NCI-H526 treated with DMSO at 0.1 percent for 48 hours (cell line): ENCODE measurements around the gene PDCD2L.
"Not testable (repeated sequence)": the region's sequence is repeated elsewhere in the genome, so short reads cannot be mapped to it uniquely, and the experiment has no call there.

Experiments used
- DNase-seq: peaks from one replicate; lab custom pipeline; 2025; lab: John Stamatoyannopoulos, UW

PDCD2L gene

GRCh38 chr19:34411216-34411615 lies 7.0 kb downstream of the PDCD2L start:
- no peak for DNase-seq

DNA sequence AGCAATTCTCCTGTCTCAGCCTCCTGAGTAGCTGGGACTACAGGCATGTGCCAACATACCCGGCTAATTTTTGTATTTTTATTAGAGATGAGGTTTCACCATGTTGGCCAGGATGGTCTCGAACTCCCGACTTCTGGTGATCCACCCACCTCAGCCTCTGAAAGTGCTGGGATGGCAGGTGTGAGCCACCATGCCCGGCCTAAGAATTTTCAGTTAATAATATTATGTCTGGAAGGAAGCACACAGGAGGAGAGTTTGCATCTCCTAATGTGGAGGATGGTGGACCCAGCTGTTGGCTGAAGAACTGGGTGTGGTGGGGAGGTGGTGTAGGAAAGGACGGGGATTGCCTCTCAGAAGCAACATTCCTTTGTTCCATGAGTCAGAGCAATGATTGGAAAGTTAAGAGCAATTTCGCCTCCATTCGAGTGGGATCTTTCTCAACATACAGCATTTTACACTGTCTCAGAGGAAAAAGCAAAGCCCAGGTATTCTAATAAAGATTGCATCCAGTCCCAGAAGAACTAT lies 11.9 kb downstream of the PDCD2L start:
- DNase-seq, result no peak

DNA sequence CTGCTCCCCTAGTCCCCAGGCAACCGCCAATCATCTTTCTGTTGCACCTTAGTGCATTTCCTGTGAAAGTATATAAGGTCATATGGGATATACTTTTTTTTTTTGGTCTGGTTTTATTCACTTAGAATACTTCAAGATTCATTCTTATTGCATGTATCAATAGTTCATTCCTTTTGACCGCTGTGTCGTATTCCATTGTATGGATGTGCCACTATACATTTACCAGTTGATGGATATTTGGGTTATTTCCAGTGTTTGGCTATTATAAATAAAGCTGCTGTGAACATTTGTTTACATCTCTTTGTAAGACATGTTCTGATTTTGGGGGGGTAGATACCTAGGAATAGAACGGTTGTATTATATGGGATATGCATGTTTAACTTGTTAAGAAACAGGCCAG lies 14.1 kb downstream of the PDCD2L start:
- DNase-seq, result no peak

DNA sequence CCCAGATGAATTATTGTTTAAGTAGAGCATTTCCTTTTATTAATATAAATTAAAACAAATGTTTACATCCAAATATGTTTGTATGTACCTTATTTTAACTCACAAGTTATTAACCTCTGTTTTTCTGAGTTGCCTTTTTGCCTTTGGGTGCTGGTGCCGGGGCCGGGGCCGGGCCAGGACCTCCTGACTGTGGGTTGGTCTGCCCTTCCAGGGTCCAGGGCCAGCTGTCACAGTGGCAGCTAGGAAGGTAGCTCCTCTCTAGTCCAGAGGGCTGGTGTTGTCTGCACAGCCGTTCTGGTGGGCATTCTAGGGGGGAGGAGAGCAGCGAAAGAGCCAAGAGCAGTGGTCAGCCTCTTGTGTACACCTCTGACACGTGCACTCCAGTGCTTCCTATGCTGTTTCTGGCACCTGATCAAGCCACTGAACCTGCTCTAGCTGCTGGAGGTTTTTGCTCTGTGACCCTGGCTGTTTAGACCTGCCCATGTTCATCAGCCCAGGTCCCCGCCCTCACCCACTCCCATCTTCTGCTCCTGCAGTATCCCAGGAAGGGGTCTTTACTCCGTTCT lies 22.0 kb downstream of the PDCD2L start:
- no peak for DNase-seq

- DNase-seq, result no peak
Measured at GRCh38 chr19:34428549-34429285, 24.5 kb downstream of the PDCD2L start.

GRCh38 chr19:34429553-34429952 lies 25.4 kb downstream of the PDCD2L start:
- DNase-seq, result no peak

- peak; percentile 57 for DNase-seq
Measured at GRCh38 chr19:34430738-34431625, 26.8 kb downstream of the PDCD2L start.

DNA sequence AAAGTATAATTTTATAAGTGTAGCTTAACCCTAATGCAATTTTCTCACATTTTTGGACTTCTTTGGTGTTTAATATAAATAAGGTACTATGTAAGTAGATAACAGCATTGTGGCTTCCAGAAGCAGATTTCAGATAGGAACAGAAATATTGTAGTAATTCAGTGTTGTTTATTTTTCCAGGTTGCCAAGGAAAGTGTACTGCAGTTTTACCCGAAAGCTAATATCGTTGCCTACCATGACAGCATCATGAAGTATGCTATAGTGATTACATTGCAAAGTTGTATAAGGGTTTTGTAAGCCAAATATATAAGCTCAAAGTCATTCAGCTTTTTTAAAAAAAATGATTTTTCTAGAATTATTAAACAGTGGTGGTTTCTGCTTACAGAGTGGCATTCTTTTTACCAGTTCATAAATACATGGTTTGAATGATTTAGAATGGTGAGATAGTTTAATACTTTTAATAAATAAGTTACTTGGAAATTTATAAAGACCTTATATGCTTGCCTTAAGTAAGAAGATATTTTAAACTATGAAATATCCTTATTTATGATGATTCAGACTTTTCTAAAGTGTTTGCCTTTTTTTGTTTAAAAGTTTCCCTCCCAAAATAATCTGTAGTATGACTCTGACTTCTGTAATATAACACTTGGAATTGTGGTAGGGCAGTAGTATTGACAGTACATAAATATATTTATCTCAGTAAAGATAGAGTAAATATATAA lies 27.6 kb downstream of the PDCD2L start:
- no peak for DNase-seq

GRCh38 chr19:34432797-34433196 lies 28.6 kb downstream of the PDCD2L start:
- no peak for DNase-seq

GRCh38 chr19:34436716-34437115 lies 32.5 kb downstream of the PDCD2L start:
- no peak for DNase-seq

DNA sequence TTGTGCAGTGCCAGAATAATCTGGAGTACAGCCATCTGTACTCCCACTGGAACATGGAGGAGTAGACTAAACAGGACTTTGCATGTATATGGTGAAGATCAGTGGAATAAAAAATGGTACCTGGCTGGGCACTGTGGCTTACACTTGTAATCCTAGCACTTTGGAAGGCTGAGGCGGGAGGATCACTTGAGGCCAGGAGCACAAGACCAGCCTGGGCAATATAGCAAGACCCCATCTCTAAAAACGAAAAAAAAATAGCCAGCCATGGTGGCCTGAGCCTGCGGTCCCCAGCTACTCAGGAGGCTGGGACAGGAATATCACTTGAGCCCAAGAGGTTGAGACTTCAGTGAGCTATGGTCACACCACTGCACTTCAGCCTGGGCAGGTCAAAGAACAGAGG lies 44.0 kb downstream of the PDCD2L start:
- DNase-seq, result no peak

GRCh38 chr19:34452723-34453122 lies 48.5 kb downstream of the PDCD2L start:
- DNase-seq, result no peak

DNA sequence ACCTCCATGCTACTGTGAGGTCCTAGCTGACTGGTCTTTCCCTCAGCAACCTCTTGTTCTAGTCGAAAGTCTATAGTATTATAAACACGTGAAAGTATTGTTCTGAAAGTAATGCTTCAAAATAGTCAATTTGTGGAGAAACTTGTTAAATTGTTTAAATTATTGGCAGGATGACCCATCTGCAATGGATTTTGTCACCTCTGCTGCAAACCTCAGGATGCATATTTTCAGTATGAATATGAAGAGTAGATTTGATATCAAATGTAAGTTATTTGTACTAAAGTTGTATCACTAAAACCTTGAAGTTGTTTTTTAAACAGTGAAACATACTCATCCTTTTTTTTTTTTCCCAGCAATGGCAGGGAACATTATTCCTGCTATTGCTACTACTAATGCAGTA lies 49.9 kb downstream of the PDCD2L start:
- no peak for DNase-seq

GRCh38 chr19:34454685-34455084 lies 50.5 kb downstream of the PDCD2L start:
- no peak for DNase-seq

DNA sequence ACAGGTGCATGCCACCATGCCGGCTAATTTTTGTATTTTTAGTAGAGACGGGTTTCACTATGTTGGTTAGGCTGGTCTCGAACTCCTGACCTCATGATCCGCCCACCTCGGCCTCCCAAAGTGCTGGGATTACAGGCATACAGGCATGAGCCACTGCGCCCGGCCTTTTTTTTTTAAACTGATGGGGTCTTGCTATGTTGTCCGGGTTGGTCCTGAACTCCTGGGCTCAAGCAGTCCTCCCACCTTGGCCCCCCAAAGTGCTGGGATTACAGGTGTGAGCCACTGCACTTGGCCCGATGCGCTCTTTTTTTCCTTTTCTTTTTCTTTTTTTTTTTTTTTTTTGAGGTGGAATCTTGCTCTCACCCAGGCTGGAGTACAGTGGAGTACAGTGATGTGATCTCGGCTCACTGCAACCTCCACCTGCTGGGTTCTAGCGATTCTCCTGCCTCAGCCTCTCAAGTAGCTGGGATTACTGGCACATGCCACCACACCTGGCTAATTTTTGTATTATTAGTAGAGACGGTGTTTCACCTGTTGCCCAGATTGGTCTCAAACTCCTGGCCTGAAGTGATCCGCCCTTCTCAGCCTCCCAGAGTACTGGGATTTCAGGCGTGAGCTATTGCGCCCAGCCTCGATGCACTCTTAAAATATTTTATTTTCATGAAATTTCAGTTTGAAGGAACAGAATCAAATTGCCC lies 51.7 kb downstream of the PDCD2L start:
- not testable (repeated sequence) for DNase-seq

DNA sequence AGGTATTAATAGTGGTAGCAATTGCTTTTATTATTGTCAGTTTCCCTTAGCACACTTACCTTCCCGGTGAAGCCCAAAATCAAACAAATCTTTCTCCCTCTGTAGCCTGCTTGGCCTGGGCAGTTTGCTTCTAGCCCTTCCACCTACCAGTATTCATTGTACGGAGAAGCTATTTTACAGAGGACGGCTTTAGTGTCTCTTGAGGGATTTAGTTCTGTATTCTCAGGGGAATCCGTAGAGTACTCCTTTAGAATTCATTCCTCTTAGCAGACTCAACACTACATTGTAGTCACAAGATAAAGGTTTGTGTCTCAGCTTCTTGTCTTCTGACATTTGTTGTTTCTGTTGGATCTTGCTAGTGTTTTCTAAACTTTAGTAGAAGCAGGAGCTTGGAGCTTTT lies 53.2 kb downstream of the PDCD2L start:
- DNase-seq, result no peak

- no peak for DNase-seq
Measured at GRCh38 chr19:34458677-34459076, 54.5 kb downstream of the PDCD2L start.

DNA sequence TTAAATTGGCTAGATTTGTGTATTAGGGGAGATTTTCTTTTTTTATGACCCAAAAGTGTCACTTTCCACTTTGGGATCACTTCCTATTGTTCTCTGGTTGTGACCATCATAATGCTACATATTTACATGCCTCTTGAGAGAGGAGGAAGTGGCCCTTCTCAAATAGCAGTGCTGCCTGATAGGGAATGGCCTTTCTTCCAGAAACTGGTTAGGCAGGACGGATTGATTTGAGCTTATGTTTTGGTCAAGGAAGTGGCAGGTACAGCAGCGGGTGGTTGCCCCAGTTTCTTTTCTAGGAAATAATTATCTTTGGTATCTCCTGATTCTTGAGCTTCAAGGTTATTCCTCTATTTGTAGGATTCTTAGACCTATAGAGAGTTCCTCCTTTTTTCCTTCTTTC lies 55.4 kb downstream of the PDCD2L start:
- DNase-seq, result no peak

DNA sequence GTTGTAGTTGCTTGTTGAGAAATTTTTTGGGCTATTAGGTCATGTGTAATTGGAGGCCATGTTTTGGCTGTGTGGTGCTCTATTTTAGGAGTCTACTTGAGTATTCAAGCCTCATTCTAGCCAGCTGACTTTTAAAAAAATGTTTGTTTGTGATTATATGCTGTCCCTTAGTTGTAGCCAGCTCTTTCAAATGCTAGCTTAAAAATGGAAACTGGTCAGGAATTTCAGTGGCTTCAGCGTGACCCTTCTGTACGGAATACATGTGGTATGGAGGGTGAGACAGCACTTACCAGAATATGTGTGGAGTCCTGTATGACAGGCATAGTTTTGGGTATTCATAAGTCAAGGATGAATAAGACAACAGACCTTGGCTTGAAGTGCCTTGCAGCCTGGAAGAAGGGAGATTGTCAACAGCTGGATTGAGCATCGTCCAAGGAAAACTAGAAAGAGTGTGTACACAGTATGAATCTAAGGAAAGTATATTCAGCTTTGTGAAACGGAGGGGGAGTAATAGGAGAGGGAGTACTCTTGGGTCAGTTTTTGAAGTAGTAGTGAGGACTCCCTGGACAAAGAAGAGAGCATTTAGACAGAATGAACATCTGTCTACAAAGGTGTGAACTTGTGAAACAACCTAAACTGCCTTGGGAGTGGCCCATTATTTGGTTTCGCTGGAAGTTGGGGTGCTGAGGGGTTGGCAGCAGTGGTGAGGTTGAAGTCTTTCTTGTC lies 57.3 kb downstream of the PDCD2L start:
- DNase-seq, result no peak

GRCh38 chr19:34464785-34465184 lies 60.6 kb downstream of the PDCD2L start:
- not testable (repeated sequence) for DNase-seq

DNA sequence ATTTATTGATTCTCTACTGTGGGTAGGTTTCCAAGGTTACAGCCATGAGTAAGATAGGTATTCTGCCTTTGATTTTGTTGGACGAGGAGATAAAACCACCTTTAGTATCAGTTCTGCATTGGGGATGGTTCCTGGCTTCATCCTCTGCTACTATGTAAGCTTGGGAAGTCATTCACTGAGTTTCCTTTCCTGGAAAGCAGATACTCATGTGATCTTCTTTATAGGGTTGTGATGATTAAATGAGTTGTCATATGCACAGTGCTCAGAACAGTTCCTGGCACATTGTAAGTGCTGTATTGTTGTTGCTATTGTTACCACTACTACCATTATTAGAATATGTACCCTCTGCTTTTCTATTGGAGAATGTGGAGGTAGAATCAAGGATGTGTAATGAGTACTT lies 64.2 kb downstream of the PDCD2L start:
- DNase-seq, result no peak
